Activated CD4-positive, alpha-beta T cell treated with anti-CD3 and anti-CD28 coated beads, Interleukin-2, amount 50 U/mL, for 16 hours (primary cell): ENCODE measurements around the gene TMCC1.
A peak's percentile ranks its signal among the peaks of the same experiment; 100 is the strongest.
"Not testable (repeated sequence)": the region's sequence is repeated elsewhere in the genome, so short reads cannot be mapped to it uniquely, and the experiment has no call there.

Source experiments
- DNase-seq: peaks from one replicate; pipeline ENCODE4 v3.0.0-alpha.2; 2020

The TMCC1 gene

DNA sequence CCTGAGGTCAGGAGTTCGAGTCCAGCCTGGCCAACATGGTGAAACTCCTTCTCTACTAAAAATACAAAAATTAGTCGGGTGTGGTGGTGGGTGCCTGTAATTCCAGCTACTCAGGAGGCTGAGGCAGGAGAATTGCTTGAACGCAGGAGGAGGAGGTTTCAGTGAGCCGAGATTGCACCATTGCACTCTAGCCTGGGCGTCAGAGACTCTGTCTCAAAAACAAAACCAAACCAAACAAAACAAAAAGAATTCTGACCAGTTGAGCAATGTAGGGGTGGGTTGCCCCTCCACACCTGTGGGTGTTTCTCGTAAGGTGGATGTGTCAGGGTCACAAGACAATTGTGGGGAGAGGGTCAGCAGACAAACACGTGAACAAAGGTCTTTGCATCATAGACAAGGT, 252.5 kb downstream of the TMCC1 start:
- not testable (repeated sequence) for DNase-seq

DNA sequence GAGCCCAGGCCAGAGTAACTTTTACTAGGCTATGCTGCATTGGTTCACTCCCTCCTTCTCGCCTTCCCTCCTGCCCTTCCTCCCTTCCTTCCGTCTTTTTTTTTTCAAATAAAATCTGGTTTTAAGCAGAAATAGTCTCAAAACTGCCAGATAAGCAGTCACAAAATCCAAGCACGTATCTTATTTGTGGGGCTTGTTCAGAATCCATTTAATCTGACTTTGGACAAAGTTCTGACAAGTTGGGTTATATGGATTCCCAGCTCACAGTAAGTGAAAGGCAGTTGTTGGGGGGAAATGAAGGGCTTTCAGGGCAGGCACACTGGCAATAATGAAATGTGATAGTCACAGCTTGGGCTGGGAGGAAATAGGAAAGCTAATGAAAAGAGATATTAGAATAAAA, 255.0 kb downstream of the TMCC1 start:
- DNase-seq: no peak

- no peak for DNase-seq
Observed at GRCh38 chr3:129636082-129636481, 257.4 kb downstream of the TMCC1 start.

DNA sequence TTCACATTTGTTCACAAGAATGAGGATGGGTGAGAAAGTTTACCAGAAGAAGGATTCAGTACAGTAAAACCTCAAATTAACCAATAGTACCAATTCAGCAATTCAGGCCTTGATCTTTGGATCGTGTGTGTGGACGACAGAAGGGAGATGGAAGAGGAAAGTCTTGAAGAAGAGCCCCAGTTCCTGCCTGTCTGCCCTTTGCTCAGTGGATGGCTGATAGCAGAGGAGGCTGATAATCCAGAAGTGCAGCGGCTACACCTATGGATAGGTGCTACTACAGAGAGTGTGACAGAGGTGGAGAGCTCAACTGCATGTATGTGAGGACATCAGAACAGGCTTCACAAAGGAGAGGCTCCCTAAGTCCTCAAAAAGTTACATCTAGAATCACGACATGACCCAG, 257.9 kb downstream of the TMCC1 start:
- no peak for DNase-seq

DNA sequence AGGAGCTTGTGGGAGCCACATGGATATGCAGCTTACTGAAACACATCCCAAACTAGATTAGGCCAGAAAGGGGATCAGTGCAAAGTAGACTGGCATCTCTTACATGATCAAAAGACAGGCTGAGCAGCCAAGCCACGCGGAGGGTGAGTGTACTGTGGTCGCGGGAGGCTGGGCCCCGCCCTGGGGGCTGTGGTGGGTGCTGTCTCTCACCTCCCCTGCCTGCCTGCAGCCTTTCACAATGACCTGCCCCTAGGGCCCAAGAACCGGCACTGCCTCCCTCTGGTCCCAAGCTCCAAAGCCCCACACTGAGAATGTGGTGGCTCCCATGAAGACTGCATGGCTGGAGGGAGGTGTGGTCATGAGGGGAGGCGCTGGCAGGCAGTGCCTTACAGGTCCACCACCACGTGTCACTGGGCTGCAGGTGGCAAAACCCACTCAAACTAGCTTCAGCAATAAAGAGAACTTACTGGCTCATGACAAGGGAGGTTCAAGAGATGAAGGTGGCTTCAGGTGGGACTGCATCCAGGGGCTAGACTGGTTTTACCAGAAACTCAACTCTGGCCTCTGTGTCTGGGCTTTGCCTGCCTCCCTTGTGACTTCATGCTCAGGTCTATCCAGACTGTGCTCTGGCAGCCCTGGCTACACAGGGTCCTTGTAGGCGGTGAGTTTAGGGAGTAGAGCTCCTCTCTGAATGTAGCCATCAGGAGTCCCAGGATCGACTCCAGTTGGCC, 259.6 kb downstream of the TMCC1 start:
- DNase-seq: no peak

- DNase-seq: no peak
Observed at GRCh38 chr3:129632977-129633376, 260.5 kb downstream of the TMCC1 start.

- DNase-seq: no peak
Observed at GRCh38 chr3:129632556-129632955, 261.0 kb downstream of the TMCC1 start.

GRCh38 chr3:129632056-129632455, 261.5 kb downstream of the TMCC1 start:
- no peak for DNase-seq

- DNase-seq: no peak
Observed at GRCh38 chr3:129629011-129629410, 264.5 kb downstream of the TMCC1 start.

- no peak for DNase-seq
Observed at GRCh38 chr3:129628169-129628522, 265.4 kb downstream of the TMCC1 start.

DNA sequence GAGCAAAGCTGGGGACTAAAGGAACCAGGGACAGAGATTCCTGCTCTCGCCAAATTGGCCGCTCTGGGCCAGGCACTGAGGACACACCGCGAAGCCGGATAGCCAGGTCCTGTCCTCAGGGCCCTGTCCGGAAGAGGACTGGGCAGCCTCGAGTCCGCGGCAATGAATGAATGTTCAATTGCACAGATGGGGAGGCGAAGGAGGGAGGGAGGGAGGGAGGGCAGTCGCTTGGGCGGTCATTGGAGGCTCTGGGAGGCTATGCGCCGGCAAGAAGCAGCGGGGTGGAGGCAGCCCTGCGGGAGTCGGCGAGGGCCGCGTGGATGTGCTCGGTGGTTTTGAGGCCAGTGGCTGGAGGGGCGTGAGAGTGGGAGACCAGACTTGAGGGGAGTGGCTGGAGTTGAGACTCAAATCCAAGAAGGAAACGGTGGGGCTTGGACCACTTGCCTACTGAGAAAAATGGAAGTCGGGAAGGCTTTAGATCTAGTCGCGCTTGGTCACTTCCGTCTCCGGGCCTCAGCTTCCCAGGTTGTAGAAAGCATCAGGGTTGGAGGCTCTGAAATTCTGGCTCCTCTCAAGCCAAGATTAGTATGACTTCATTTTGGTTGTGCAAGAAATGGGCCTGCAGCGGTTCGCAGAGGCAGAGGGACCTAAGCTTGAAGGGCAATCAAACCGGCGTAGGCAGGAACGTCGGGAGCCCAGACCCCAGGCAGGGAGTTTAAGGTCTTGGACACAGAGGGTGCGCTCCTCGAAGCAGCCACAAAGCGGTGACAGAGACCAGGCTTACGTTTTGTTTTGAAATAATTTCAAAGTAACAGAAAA, 266.0 kb downstream of the TMCC1 start:
- DNase-seq: peak; percentile 67

GRCh38 chr3:129626744-129627349, 266.7 kb downstream of the TMCC1 start:
- peak; percentile 81 for DNase-seq

DNA sequence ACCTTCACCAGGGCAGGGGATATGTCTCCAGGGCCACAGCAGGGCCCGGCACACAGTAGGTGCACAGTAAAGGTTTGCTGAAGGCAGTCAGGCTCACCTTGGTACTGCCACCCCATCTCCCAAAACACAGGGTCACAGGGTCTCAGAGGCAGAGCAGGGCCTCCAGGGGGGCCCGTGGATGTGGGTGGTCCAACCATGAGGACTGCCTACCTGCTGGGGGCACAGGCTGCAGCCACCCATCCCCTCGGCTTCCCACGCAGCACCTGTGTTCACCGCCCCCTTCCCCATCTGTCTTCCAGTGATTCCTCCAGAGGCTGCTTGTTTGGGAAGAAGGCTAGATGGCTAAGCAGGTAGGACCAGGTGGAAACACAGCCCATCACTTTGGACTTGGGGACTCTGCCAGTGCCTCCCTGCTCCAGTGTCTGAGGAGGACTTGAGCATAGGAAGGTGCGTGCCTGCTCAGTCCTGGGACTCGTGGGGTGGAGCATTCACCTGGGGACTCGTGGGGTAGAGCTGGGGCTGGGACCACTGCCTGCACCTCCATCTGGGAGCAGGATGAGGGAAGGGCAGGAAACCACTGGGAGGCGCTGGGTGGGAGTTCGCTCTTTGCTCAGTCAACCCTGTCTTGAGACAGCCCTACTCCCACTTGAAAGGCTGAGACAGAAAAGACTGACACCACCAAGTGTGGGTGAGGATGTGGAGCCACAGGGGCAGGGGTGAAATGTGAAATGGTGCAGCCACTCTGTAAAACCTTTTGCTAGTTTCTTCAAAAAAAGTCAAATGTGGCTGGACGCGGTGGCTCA, 268.2 kb downstream of the TMCC1 start:
- DNase-seq: no peak

DNA sequence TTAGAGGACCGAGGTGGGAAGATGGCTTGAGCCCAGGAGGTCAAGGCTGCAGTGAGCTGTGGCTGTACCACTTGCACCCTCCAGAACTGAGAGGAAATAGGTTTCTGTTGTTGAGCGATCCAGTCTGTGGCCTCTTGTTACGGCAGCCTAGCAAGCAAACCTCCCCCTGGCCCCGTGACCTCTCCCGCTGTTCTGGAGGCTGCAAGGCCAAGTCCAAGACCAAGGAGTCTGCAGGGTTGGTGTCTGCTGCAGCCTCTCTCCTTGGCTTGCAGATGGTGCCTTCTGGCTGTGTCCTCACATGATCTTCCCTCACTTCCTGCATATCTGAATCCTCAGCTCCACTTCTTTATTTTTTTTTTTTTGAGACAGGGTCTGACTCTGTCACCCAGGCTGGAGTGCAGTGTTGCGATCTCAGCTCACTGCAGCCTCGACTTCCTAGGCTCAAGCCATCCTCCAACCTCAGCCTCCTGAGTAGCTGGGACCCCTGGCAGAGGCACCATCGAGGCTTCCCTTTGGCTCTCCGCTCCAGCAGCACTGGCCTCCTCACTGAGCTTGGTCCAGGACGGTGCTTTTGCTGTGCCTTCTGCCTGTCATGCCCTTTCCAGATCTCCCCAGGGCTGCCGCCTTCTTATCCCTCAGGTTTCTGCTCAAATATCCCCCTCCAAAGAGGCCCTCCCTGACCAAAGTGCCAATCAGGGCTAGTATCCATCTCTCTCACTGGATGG, 269.0 kb downstream of the TMCC1 start:
- no peak for DNase-seq

DNA sequence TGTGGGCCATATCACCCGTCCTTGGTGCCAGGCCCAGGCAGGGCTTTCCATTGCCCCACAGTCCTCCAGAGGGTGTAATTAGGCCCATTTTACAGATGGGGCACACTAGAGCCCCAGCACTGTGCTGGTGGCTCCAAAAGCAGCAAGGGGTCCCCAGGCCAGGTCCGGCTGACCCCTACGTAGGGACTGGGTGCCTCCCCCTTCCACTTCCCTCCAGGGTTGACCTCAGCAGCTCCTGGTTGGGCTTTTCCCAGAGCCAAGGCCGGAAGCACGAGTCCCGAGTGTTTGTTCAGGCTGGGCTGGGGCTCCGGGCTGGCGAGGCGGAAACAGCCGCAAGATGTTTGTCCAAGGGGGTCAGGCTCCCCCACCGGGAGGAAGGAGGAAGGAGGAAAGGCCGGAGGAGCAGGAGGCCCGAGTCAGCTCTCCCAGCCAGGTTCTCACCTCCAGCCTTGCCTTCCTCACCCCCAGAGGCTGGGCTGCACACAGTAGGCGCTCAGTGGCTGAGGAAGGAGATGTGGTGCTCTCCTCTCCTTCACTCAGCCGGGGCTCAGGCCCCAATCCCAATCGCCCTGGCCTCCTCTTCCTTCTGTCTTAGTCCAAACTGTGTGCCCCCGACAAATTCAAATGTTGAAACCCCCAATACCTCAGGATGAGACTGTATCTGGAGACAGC, 269.9 kb downstream of the TMCC1 start:
- no peak for DNase-seq

DNA sequence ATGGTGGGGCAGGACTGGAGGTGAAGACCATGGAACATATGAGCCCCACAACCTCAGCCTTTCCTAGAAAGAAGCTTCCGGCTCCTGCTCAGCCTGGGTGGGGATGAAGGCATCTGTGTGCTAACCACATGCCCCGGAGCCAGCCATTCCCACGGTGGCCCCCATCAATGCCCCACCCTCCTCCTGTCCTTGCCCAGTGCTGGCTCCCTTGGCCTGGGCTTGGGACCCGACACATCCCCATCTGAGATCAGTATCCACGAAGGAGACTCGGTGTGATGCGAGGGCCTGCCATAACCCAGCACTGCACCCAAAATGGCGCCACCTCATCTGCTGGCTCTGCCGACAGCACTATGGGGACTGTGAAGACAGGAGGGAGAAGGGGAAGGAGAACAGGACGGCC, 270.6 kb downstream of the TMCC1 start:
- DNase-seq: no peak

DNA sequence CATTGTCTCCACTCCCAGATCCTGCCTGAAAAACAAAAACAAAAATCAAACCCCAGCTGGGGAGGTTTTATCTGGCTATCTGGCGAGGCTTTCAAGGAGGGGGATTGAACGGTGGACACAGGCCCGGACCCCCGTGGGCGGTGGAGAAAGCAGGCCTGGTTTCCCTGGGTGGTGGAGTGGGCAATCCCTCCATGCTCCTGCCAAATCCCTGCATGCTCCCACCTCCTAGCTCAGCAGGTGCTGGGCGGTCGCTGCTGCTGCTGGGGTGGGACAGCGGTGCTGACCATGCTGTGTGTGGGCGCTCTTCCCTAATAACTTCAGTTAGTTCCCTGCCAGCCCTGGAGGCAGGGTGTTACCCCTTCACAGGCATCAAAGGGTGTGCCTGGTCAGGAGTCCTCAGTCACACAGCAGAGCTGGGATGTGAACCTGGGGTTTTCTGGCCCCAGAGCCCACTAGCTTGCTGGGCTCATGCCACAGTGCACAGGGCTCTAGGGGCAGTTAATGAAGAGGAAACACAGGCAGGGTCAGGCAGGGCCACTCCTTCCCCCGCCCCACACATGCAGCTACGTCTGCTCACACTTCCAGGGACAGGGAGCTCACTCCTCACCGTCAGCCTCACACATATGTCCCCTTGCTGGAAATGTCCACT, 271.2 kb downstream of the TMCC1 start:
- no peak for DNase-seq

- DNase-seq: no peak
Observed at GRCh38 chr3:129621626-129622225, 271.8 kb downstream of the TMCC1 start.

GRCh38 chr3:129620828-129621559, 272.5 kb downstream of the TMCC1 start:
- DNase-seq: no peak

GRCh38 chr3:129619726-129620162, 273.8 kb downstream of the TMCC1 start:
- no peak for DNase-seq
